GM18519 (cell line): ENCODE data around the gene ATG4D.
"Not testable (repeated sequence)": the region's sequence is repeated elsewhere in the genome, so short reads cannot be mapped to it uniquely, and the experiment has no call there.

Experiments
- ATAC-seq: cut with Tn5 transposase; IDR thresholded peaks from one replicate; pipeline ENCODE4 v1.9.1; 2021; ENCODE audit warnings: mild to moderate bottlenecking, moderate library complexity; ENCODE audit not compliant: unreplicated experiment, low FRiP score

ATG4D gene

DNA sequence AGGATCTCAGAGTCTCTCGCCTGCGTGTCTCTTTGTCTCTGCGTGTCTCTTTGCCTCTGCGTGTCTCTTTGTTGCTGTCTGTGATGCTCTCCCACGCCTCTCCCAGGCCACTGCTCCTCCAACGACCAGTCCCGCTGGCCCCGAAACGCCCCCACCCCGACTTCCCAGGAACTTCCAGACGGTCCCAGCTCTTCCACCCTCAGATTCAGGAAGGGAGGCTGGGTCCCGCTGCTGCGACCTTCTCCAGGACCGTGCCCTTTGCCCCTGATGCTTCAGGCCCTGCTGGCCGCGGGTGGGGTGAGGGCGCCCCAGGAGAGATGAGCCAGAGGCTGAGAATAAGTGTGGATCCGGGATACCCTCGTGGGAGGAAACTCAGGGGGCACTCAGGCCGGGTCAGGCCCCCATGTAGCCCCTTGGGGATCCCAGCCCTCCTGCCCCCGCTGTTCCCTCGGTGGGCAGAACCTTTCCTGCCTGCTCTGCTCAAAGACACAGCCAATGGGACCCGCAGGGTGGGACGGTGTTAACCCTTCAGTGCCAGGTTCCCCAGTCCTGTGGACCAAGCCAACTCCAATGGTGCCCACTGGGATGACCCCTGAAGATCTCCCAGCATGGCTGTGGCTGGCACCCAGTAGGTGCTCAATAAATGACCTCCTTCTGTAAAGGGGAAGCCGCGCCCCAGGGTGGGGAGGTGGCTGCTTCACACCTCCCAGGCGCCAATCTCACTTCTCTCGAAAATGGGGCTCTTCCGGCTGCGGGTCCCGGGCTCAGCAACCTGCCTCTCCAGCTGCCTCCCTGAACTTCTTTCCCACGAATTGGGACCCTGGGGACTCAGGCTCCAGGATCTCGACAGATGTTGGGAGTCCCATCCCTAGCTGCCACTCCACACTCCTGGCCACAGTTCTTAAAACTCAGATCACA is 25.0 kb upstream of the ATG4D start:
- no peak for ATAC-seq

DNA sequence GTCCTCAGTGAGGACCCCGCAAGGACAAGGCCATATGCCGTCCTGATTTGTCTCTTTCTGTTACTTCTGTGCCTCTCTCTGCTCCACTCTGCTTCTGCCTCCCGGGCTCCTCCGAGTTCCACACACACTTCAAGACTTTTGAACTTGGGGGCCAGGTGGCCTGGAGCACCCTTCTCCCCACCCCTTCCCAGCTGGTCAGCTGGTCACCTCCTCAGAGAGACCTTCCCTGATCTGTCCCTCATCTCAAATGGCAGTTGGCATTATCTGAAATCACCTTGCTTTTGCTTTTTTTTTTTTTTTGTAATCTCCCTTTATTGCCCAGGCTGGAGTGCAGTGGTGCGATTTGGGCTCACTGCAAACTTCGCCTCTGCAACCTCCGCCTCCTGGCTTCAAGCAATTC is 24.3 kb upstream of the ATG4D start:
- ATAC-seq: no peak

- ATAC-seq: no peak
Measured at GRCh38 chr19:10520652-10521318, 22.9 kb upstream of the ATG4D start.

DNA sequence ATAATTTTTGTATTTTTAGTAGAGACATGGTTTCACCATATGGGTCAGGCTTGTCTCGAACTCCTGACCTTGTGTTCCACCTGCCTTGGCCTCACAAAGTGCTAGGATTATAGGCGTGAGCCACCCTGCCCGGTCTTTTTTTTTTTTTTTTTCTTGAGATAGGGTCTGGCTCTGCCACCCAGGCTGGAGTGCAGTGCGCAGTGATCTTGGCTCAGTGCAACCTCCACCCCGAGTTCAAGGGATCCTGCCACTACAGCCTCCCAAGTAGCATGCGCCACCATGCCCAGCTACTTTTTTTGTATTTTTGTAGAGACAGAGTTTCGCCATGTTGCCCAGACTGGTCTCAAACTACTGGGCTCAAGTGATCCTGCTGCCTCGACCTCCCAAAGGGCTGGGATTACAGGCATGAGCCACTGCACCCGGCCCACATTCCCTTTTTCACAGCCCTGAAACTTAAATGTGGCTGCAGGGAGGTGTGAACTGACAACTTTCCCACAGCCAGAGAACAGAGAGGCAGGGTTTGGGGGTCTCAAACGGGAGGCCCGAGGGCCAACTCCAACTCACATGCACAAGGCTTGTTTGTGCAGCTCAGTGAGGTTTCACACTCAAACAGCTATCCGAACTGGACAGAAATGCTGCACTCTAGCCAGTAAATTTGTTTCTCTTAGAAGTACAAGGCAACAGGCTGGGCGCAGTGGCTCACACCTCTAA is 22.1 kb upstream of the ATG4D start:
- no peak for ATAC-seq

GRCh38 chr19:10523135-10523636 is 20.5 kb upstream of the ATG4D start:
- ATAC-seq: no peak

DNA sequence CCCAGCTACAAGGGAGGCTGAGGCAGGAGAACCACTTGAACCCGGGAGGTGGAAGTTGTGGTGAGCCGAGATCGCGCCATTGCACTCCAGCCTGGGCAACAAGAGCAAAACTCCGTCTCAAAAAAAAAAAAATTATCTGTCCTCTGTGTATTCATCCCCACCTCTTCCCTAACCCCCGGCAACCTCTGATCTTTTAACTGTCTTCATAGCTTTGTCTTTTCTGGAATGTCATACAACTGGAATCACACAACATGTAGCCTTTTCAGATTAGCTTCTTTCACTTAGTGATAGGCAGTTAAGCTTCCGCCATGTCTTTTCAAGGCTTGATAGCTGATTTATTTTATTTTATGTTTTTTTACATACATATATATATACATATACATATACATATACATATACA is 18.1 kb upstream of the ATG4D start:
- no peak for ATAC-seq

DNA sequence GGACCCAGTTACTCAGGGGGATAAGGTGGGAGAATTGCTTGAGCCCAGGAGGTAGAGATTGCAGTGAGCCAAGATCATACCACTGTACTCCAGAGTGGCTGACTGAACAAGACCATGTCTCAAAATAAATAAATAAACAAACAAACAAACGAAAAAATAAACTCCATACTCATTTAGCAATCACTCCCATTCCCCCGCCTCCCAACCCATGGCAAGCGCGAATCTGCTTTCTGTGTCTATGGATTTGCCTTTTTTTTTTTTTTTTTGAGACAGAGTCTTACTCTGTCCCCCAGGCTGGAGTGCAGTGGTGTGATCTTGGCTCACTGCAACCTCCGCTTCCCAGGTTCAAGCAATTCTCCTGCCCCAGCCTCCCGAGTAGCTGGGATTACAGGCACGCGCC is 16.8 kb upstream of the ATG4D start:
- not testable (repeated sequence) for ATAC-seq

DNA sequence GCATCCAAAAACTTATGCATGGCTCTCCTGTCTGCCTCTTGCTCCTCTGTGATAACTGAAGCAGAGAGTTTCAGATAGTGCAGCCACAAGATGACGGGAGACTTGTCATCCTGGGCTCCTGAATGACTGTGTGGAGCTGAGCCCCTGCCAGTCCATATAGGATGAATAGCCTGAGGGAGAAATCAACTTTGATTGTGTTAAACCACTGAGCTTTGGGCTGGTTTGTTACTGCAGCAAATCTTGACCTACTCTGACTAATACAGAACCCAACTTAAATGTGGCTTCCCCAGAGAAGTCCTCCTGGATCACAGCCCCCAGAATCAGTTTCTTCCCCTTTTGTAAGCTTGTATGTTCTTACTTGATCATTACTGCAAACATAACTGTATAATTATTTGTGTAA is 11.2 kb upstream of the ATG4D start:
- ATAC-seq: no peak

- no peak for ATAC-seq
Measured at GRCh38 chr19:10533646-10534386, 9.9 kb upstream of the ATG4D start.

- ATAC-seq: no peak
Measured at GRCh38 chr19:10535613-10536012, 8.1 kb upstream of the ATG4D start.

- ATAC-seq: no peak
Measured at GRCh38 chr19:10537668-10538067, 6.0 kb upstream of the ATG4D start.

- no peak for ATAC-seq
Measured at GRCh38 chr19:10538204-10538983, 5.3 kb upstream of the ATG4D start.

GRCh38 chr19:10539016-10539415 is 4.7 kb upstream of the ATG4D start:
- not testable (repeated sequence) for ATAC-seq

GRCh38 chr19:10543059-10543419 is 665 bp upstream of the ATG4D start:
- no peak for ATAC-seq

DNA sequence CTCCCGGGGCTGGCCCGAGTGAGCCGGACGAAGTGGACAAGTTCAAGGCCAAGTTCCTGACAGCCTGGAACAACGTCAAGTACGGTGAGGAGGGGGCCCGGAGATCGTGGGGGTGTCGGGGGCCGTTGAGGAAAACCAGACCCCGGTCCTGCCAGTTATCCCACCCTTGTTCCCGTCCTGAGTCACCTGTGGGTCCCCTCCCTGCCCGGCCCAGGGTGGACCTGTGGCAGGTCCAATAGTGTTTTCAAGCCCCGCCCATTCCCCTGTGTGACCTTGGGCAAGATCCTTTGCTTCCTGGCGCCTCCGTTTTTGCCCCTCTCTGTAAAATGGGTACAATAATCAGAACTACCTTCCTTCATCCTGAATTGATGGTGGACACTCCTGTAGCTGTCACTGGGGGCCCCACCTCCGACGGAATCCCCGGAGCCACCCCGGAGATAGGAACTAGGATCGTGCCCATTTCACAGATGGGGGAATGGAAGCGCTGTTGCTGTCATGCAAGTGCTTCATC is 593 bp downstream of the ATG4D start:
- ATAC-seq: no peak

GRCh38 chr19:10544753-10545251 is 1.1 kb downstream of the ATG4D start:
- ATAC-seq: no peak

DNA sequence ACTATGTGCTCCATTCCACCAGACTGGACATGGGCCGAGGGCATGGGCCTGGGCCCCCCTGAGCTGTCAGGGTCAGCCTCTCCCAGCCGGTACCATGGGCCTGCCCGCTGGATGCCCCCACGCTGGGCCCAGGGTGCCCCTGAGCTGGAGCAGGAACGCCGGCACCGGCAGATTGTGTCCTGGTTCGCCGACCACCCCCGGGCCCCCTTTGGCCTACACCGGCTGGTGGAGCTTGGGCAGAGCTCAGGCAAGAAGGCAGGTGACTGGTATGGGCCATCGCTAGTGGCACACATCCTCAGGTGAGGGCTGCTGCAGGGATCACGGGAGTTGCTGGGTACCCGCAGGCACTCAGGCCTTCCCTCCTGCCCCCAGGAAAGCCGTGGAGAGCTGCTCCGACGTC is 3.1 kb downstream of the ATG4D start:
- ATAC-seq: no peak

DNA sequence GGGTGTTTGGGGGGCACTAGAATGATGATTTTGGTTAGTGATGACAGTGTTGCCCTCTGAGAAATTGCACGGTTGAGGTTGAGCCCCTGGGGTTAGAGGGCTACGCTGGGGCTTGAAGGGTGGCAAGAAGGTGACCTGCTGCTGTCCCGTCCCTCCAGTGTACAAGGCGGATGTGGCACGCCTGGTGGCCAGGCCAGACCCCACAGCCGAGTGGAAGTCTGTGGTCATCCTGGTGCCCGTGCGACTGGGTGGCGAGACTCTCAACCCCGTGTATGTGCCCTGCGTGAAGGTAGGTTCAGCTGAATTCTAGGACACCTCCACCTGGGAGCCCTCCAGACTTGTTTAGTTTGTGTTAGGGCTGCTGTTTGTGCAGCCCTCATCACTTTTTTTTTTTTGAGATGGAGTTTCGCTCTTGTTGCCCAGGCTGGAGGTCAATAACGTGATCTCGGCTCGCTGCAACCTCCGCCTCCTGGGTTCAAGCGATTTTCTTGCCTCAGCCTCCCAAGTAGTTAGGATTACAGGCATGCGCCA is 5.1 kb downstream of the ATG4D start:
- ATAC-seq: no peak

GRCh38 chr19:10549733-10550132 is 6.0 kb downstream of the ATG4D start:
- ATAC-seq: no peak
